T follicular helper cell (primary cell): ENCODE data around the gene ASPA.
"Not testable (repeated sequence)": the region's sequence is repeated elsewhere in the genome, so short reads cannot be mapped to it uniquely, and the experiment has no call there.

Experiments
- DNase-seq: peaks from one replicate; pipeline ENCODE4 v3.0.0-alpha.2; 2020; ENCODE audit warnings: low read depth

The ASPA gene

GRCh38 chr17:3507869-3508268 lies 32.1 kb downstream of the ASPA start:
- no peak for DNase-seq

GRCh38 chr17:3510090-3510489 lies 34.3 kb downstream of the ASPA start:
- no peak for DNase-seq

GRCh38 chr17:3511852-3512504 lies 36.2 kb downstream of the ASPA start:
- no peak for DNase-seq

- no peak for DNase-seq
Observed at GRCh38 chr17:3512505-3513171, 36.8 kb downstream of the ASPA start.

GRCh38 chr17:3513305-3514035 lies 37.7 kb downstream of the ASPA start:
- DNase-seq, result no peak

GRCh38 chr17:3514167-3514566 lies 38.4 kb downstream of the ASPA start:
- DNase-seq, result not testable (repeated sequence)

GRCh38 chr17:3514873-3515272 lies 39.1 kb downstream of the ASPA start:
- DNase-seq, result no peak

GRCh38 chr17:3519472-3519871 lies 43.7 kb downstream of the ASPA start:
- DNase-seq, result not testable (repeated sequence)

- no peak for DNase-seq
Observed at GRCh38 chr17:3524024-3524423, 48.2 kb downstream of the ASPA start.

- no peak for DNase-seq
Observed at GRCh38 chr17:3526491-3526890, 50.7 kb downstream of the ASPA start.

- DNase-seq, result no peak
Observed at GRCh38 chr17:3526971-3527370, 51.2 kb downstream of the ASPA start.

GRCh38 chr17:3527468-3527867 lies 51.7 kb downstream of the ASPA start:
- no peak for DNase-seq

GRCh38 chr17:3527896-3528295 lies 52.1 kb downstream of the ASPA start:
- no peak for DNase-seq

GRCh38 chr17:3528403-3528851 lies 52.6 kb downstream of the ASPA start:
- no peak for DNase-seq

GRCh38 chr17:3528880-3529511 lies 53.2 kb downstream of the ASPA start:
- no peak for DNase-seq

GRCh38 chr17:3529817-3530741 lies 54.3 kb downstream of the ASPA start:
- no peak for DNase-seq

GRCh38 chr17:3531266-3532101 lies 55.7 kb downstream of the ASPA start:
- DNase-seq, result no peak

GRCh38 chr17:3532106-3532858 lies 56.5 kb downstream of the ASPA start:
- DNase-seq, result no peak

GRCh38 chr17:3532859-3533142 lies 57.0 kb downstream of the ASPA start:
- DNase-seq, result no peak

- DNase-seq, result no peak
Observed at GRCh38 chr17:3533752-3534151, 58.0 kb downstream of the ASPA start.
